Middle frontal gyrus (tissue), 1 donor: Measurements from ENCODE around the gene POU2F2.
"Not testable (repeated sequence)": the region's sequence is repeated elsewhere in the genome, so short reads cannot be mapped to it uniquely, and the experiment has no call there.

ENCODE experiments used
- DNase-seq: peaks from one replicate; pipeline ENCODE4 v3.0.0-alpha.2; 2015; ENCODE audit warnings: low spot score; ENCODE audit errors: extremely low spot score

Gene POU2F2

GRCh38 chr19:42062381-42062780 lies 69.9 kb downstream of the POU2F2 start:
- DNase-seq = no peak

GRCh38 chr19:42060117-42060516 lies 72.1 kb downstream of the POU2F2 start:
- DNase-seq = no peak

GRCh38 chr19:42059196-42059595 lies 73.0 kb downstream of the POU2F2 start:
- no peak for DNase-seq

GRCh38 chr19:42057846-42058245 lies 74.4 kb downstream of the POU2F2 start:
- DNase-seq = no peak

- DNase-seq = no peak
These were observed 78.0 kb downstream of the POU2F2 start for GRCh38 chr19:42054205-42054604.

- no peak for DNase-seq
These were observed 79.0 kb downstream of the POU2F2 start for GRCh38 chr19:42053037-42053935.

- no peak for DNase-seq
These were observed 79.9 kb downstream of the POU2F2 start for GRCh38 chr19:42052241-42052863.

GRCh38 chr19:42051166-42052115 lies 80.8 kb downstream of the POU2F2 start:
- DNase-seq = no peak

- no peak for DNase-seq
These were observed 83.3 kb downstream of the POU2F2 start for GRCh38 chr19:42048992-42049391.

GRCh38 chr19:42045575-42045974 lies 86.7 kb downstream of the POU2F2 start:
- DNase-seq = no peak

GRCh38 chr19:42042455-42043170 lies 89.6 kb downstream of the POU2F2 start:
- DNase-seq = no peak

- DNase-seq = not testable (repeated sequence)
These were observed 91.8 kb downstream of the POU2F2 start for GRCh38 chr19:42040491-42040890.

GRCh38 chr19:42040031-42040430 lies 92.2 kb downstream of the POU2F2 start:
- DNase-seq = no peak

GRCh38 chr19:42038666-42039065 lies 93.6 kb downstream of the POU2F2 start:
- DNase-seq = no peak

GRCh38 chr19:42037649-42038048 lies 94.6 kb downstream of the POU2F2 start:
- DNase-seq = no peak
